OCI-LY3 (cell line): ENCODE data around the gene ITFG1.
"Not testable (repeated sequence)": the region's sequence is repeated elsewhere in the genome, so short reads cannot be mapped to it uniquely, and the experiment has no call there.

ENCODE experiments used
- H2AFZ ChIP-seq: fragments of 200-600, 300-600 bp; shearing (Covaris generic); 2 replicates; pipeline ENCODE4 v1.6.0; 2014; ENCODE audit warnings: antibody characterized with exemption, low read depth, low read length
- H3K27ac ChIP-seq: fragments of 200-600, 300-600 bp; sonication (generic); 2 replicates; pipeline ENCODE4 v1.5.1; 2014; ENCODE audit warnings: mild to moderate bottlenecking, low read length, moderate library complexity, mixed read lengths
- H3K27me3 ChIP-seq: fragments of 200-600, 300-600 bp; sonication (generic); 2 replicates; pipeline ENCODE4 v1.6.1; 2014; ENCODE audit warnings: low read depth, low read length, mixed read lengths
- H3K36me3 ChIP-seq: fragments of 200-600, 300-600 bp; sonication (generic); replicated peaks from 2 replicates; pipeline ENCODE3; 2014; ENCODE audit warnings: low read depth, low read length, mixed read lengths
- H3K4me1 ChIP-seq: fragments of 300-600, 200-600 bp; sonication (generic); 2 replicates; pipeline ENCODE4 v1.6.1; 2014; ENCODE audit warnings: low read length, mixed read lengths
- H3K4me2 ChIP-seq: fragments of 200-600, 300-600 bp; sonication (generic); 2 replicates; pipeline ENCODE4 v1.6.1; 2014; ENCODE audit warnings: low read length, mixed read lengths
- H3K4me3 ChIP-seq: fragments of 300-600, 200-600 bp; sonication (generic); 2 replicates; pipeline ENCODE4 v1.5.1; 2014; ENCODE audit warnings: antibody characterized with exemption, mild to moderate bottlenecking, low read length, moderate library complexity
- H3K79me2 ChIP-seq: fragments of 300-600, 200-600 bp; shearing (Covaris generic); 2 replicates; pipeline ENCODE4 v1.6.1; 2014; ENCODE audit warnings: mild to moderate bottlenecking, low read length, mixed read lengths
- H3K9ac ChIP-seq: fragments of 300-600, 200-600 bp; shearing (Covaris generic); 2 replicates; pipeline ENCODE4 v1.6.0; 2014; ENCODE audit warnings: mild to moderate bottlenecking, low read length, moderate library complexity
- H3K9me3 ChIP-seq: fragments of 200-600, 300-600 bp; shearing (Covaris generic); 2 replicates; pipeline ENCODE4 v1.6.1; 2014; ENCODE audit warnings: low read length, mixed read lengths; ENCODE audit not compliant: insufficient read depth
- H4K20me1 ChIP-seq: fragments of 200-600, 300-600 bp; sonication (generic); 2 replicates; pipeline ENCODE4 v1.6.1; 2016; ENCODE audit warnings: low read length, mixed read lengths; ENCODE audit not compliant: insufficient read depth
- EZH2phosphoT487 ChIP-seq: fragments of 200-600 bp; shearing (Covaris generic); IDR thresholded peaks from 2 replicates; pipeline ENCODE4 v1.6.1; 2018; ENCODE audit warnings: antibody characterized with exemption, mixed run types, low read depth
- TF ChIP-seq, protein P1 (sequence below): fragments of 200-600, 300-600 bp; sonication (generic); IDR thresholded peaks from 2 replicates; pipeline ENCODE4 v1.5.1; 2014; ENCODE audit warnings: antibody characterized with exemption, low read length, low read depth

The ITFG1 gene

DNA sequence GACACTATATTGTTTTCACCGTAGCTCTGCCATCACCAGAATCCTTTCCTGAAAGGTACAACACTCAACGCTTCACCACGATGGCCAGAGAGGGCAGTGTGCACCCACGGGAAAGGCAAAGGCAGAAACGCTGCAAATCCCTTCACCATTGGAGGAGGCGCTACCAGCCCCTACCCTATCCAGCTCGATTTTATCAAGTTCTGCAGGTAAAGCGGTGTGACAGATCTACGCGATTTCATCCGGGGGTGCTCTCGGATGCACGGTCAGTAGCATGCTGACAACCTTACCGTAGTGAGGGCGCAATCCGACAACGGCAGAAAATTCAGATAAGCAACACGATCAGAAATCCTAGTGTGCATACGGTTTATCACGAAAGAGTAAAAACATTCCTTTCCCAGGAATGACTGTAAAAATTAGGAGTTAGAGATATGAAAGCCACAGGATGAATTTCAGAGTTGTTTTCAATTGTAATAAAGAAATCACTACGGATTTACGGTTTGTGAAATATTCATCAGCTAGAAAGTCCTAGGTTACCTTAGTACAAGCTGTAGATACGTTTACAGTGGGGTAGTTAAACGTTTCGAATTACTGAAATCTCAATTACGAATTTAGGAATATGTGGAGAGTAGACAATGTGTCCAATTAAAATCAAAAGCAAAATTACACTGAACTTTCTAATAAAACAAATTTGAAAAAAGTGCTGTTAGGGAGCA lies 318.9 kb downstream of the ITFG1 start:
- H3K27me3 ChIP-seq, result peaks cover 5% of the 10 kb centered on the region; the same call in 1 of the 2 replicates
- H3K36me3 ChIP-seq, result no peaks in the 10 kb centered on the region
- H4K20me1 ChIP-seq, result no peaks in the 10 kb centered on the region
- peak overlapping the region; percentile 86 for H3K4me3 ChIP-seq
- no peak for TF ChIP-seq EZH2phosphoT487
- TF ChIP-seq, protein P1, sequence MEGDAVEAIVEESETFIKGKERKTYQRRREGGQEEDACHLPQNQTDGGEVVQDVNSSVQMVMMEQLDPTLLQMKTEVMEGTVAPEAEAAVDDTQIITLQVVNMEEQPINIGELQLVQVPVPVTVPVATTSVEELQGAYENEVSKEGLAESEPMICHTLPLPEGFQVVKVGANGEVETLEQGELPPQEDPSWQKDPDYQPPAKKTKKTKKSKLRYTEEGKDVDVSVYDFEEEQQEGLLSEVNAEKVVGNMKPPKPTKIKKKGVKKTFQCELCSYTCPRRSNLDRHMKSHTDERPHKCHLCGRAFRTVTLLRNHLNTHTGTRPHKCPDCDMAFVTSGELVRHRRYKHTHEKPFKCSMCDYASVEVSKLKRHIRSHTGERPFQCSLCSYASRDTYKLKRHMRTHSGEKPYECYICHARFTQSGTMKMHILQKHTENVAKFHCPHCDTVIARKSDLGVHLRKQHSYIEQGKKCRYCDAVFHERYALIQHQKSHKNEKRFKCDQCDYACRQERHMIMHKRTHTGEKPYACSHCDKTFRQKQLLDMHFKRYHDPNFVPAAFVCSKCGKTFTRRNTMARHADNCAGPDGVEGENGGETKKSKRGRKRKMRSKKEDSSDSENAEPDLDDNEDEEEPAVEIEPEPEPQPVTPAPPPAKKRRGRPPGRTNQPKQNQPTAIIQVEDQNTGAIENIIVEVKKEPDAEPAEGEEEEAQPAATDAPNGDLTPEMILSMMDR, result peak; percentile 96
- no peak overlapping the region for H3K27ac ChIP-seq
- no peaks in the 10 kb centered on the region for H3K79me2 ChIP-seq
- H3K4me1 ChIP-seq, result peaks cover 7% of the 10 kb centered on the region; the same call in 1 of the 2 replicates
- H2AFZ ChIP-seq, result peak overlapping the region; percentile 89
- H3K9me3 ChIP-seq, result no peaks in the 10 kb centered on the region
- peak overlapping the region; percentile 97 for H3K4me2 ChIP-seq
- peak overlapping the region; percentile 41; the same call in 1 of the 2 replicates for H3K9ac ChIP-seq

DNA sequence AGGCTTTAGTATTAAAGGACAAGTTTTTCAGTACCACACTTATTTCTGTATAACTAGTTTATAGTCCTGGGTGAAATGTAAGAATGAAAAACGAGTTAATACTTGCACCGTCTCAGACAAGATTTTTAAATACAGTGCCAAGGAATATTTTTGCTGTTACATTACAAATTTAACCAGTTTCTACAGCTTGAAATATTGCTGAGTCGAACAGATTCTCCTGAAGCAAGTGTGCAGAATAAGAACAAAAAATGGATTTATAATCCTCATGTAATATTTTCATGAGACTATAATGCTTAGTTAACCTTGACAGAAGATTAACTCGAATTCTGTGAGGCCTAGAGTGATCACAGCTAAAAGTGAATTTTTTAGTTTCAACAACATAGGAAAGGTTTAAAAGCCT lies 320.2 kb downstream of the ITFG1 start:
- Histone ChIP-seq H3K27me3 (peaks cover 5% of the 10 kb centered on the region; the same call in 1 of the 2 replicates), H3K36me3 (no peaks in the 10 kb centered on the region), H3K27ac (no peak overlapping the region), H3K9ac (no peak overlapping the region), H3K4me1 (peaks cover 7% of the 10 kb centered on the region; the same call in 1 of the 2 replicates), H3K4me3 (no peak overlapping the region), H4K20me1 (no peaks in the 10 kb centered on the region), H3K4me2 (no peak overlapping the region), H2AFZ (no peak overlapping the region), H3K79me2 (no peaks in the 10 kb centered on the region), H3K9me3 (no peaks in the 10 kb centered on the region)
- no peak for TF ChIP-seq EZH2phosphoT487
- TF ChIP-seq, protein P1, result no peak

DNA sequence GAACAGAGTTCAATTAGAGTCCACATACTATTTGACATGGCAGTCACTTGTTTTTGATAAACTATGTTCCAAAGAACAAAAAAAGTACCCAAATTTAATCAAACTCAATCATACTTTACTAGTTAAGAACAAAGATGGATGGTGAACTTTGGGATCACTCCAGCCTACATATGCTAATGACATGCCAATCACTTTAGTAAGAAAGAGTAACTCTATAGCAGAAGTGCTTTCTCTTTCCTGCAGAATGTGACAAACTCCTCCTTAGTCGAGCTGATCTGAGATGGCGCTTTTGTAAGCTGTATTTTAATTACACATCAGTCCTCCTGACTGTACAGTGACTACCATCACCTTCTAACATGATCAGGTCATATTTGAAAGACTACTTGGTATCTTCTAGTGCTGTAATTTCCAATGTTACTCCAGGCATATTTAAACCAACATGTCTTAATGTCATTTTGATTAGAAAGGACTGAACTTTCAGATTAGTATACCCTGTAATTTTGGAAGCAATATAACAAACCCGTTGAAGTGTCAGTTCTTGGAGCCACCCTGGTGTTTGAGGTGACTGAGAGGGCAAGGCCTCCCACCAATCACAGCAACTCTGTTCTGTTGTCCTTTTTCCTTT lies 321.2 kb downstream of the ITFG1 start:
- H3K4me1 ChIP-seq, result peaks cover 7% of the 10 kb centered on the region; the same call in 1 of the 2 replicates
- H3K4me3 ChIP-seq, result no peak overlapping the region
- H3K79me2 ChIP-seq, result no peaks in the 10 kb centered on the region
- H3K4me2 ChIP-seq, result no peak overlapping the region
- no peaks in the 10 kb centered on the region for H3K36me3 ChIP-seq
- H3K9ac ChIP-seq, result no peak overlapping the region
- no peak overlapping the region for H3K27ac ChIP-seq
- no peaks in the 10 kb centered on the region for H4K20me1 ChIP-seq
- H3K9me3 ChIP-seq, result no peaks in the 10 kb centered on the region
- no peak for TF ChIP-seq EZH2phosphoT487
- TF ChIP-seq, protein P1, result no peak
- peaks cover 5% of the 10 kb centered on the region; the same call in 1 of the 2 replicates for H3K27me3 ChIP-seq
- no peak overlapping the region for H2AFZ ChIP-seq

DNA sequence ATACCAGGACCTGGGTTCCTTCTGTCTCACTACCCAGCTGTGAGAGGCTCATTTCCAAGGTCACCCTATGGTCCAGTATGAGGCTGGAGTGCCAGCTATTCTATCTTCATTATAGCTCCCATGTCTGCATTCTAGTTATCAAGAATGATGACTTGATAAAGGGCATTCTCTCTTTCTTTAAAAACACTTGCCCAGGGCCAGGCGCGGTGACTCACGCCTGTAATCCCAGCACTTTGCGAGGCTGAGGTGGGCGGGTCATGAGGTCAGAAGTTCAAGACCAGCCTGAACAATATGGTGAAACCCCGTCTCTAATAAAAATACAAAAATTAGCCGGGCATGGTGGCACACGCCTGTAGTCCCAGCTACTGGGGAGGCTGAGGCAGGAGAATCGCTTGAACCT lies 322.9 kb downstream of the ITFG1 start:
- not testable (repeated sequence) for H3K9ac ChIP-seq, H3K27me3 ChIP-seq, H3K4me1 ChIP-seq, H3K36me3 ChIP-seq, H3K4me2 ChIP-seq, H4K20me1 ChIP-seq, H2AFZ ChIP-seq, H3K4me3 ChIP-seq, H3K79me2 ChIP-seq, H3K9me3 ChIP-seq, H3K27ac ChIP-seq
